H9 (cell line): Measurements from ENCODE around the gene RNF130. TPM values are rescaled to one million over a fixed set of nuclear protein-coding genes. Genes with fewer than 3 reads are reported as not detected.

ENCODE experiments used
- DNase-seq: peaks from one replicate; pipeline ENCODE4 v3.0.0-alpha.2; 2017
- H2AFZ ChIP-seq: one replicate; pipeline ENCODE4 v1.6.1; 2013; ENCODE audit warnings: mild to moderate bottlenecking, low read length, control low read depth, moderate library complexity
- H2AK5ac ChIP-seq: 2 replicates; pipeline ENCODE4 v1.6.1; 2013; ENCODE audit warnings: low read length, control low read depth, mixed read lengths; ENCODE audit not compliant: insufficient read length
- H2BK120ac ChIP-seq: one replicate; pipeline ENCODE4 v1.6.1; 2013; ENCODE audit warnings: low read depth, mild to moderate bottlenecking, low read length, control low read depth, inconsistent platforms; ENCODE audit not compliant: poor library complexity, severe bottlenecking
- H2BK12ac ChIP-seq: 2 replicates; pipeline ENCODE4 v1.6.1; 2013; ENCODE audit warnings: low read length, control low read depth, mixed read lengths, low read depth; ENCODE audit not compliant: insufficient read length
- H2BK15ac ChIP-seq: 2 replicates; pipeline ENCODE4 v1.6.1; 2013; ENCODE audit warnings: low read depth, low read length, control low read depth
- H2BK20ac ChIP-seq: one replicate; pipeline ENCODE4 v1.6.1; 2013; ENCODE audit warnings: low read depth, mild to moderate bottlenecking, low read length, control low read depth, inconsistent platforms; ENCODE audit not compliant: poor library complexity, severe bottlenecking
- H2BK5ac ChIP-seq: 2 replicates; pipeline ENCODE4 v1.6.1; 2013; ENCODE audit warnings: low read length, control low read depth, mixed read lengths; ENCODE audit not compliant: insufficient read length
- H3K14ac ChIP-seq: 2 replicates; pipeline ENCODE4 v1.6.1; 2013; ENCODE audit warnings: low read length, control low read depth; ENCODE audit not compliant: insufficient read depth
- H3K18ac ChIP-seq: 2 replicates; pipeline ENCODE4 v1.6.1; 2013; ENCODE audit warnings: low read depth, mild to moderate bottlenecking, mixed read lengths, low read length, control low read depth; ENCODE audit not compliant: insufficient read length
- H3K23ac ChIP-seq: 2 replicates; pipeline ENCODE4 v1.6.1; 2013; ENCODE audit warnings: low read length, control low read depth, mixed read lengths, low read depth; ENCODE audit not compliant: insufficient read length
- H3K23me2 ChIP-seq: 2 replicates; pipeline ENCODE4 v1.6.1; 2013; ENCODE audit warnings: low read depth, mild to moderate bottlenecking, mixed read lengths, low read length, control low read depth; ENCODE audit not compliant: insufficient read length, poor library complexity, severe bottlenecking
- H3K27ac ChIP-seq: 2 replicates; pipeline ENCODE4 v1.5.1; 2013; ENCODE audit warnings: low read length, control low read depth, mixed read lengths, low read depth; ENCODE audit not compliant: insufficient read length
- H3K27me3 ChIP-seq: 2 replicates; pipeline ENCODE4 v1.6.1; 2013; ENCODE audit warnings: low read length, control low read depth, inconsistent platforms; ENCODE audit not compliant: insufficient read depth
- H3K4ac ChIP-seq: 2 replicates; pipeline ENCODE4 v1.6.1; 2013; ENCODE audit warnings: low read depth, mild to moderate bottlenecking, control low read depth, inconsistent platforms, low read length, moderate library complexity
- H3K4me1 ChIP-seq: 2 replicates; pipeline ENCODE4 v1.6.1; 2013; ENCODE audit warnings: low read length, control low read depth, inconsistent platforms; ENCODE audit not compliant: insufficient read depth
- H3K4me2 ChIP-seq: 2 replicates; pipeline ENCODE4 v1.6.1; 2013; ENCODE audit warnings: low read length, control low read depth, mixed read lengths; ENCODE audit not compliant: insufficient read length, insufficient read depth
- H3K56ac ChIP-seq: 2 replicates; pipeline ENCODE4 v1.6.1; 2013; ENCODE audit warnings: low read depth, mild to moderate bottlenecking, mixed read lengths, low read length, control low read depth; ENCODE audit not compliant: insufficient read length
- H3K79me1 ChIP-seq: 2 replicates; pipeline ENCODE4 v1.6.1; 2013; ENCODE audit warnings: low read depth, mild to moderate bottlenecking, moderate library complexity, low read length, control low read depth, inconsistent platforms; ENCODE audit not compliant: insufficient read depth, poor library complexity, severe bottlenecking
- H3K79me2 ChIP-seq: 2 replicates; pipeline ENCODE4 v1.6.1; 2013; ENCODE audit warnings: low read length, control low read depth, inconsistent platforms; ENCODE audit not compliant: insufficient read depth
- H3K9ac ChIP-seq: 2 replicates; pipeline ENCODE4 v1.6.1; 2013; ENCODE audit warnings: low read length, control low read depth, mixed read lengths; ENCODE audit not compliant: insufficient read length; ENCODE audit errors: extremely low read depth
- H3K9me3 ChIP-seq: one replicate; pipeline ENCODE4 v1.6.1; 2013; ENCODE audit warnings: low read depth, low read length, inconsistent platforms; ENCODE audit not compliant: control insufficient read depth
- H3T11ph ChIP-seq: one replicate; pipeline ENCODE4 v1.6.1; 2013; ENCODE audit warnings: mild to moderate bottlenecking, low read length, control low read depth, inconsistent platforms
- H4K20me1 ChIP-seq: one replicate; pipeline ENCODE4 v1.6.1; 2013; ENCODE audit not compliant: control insufficient read depth, insufficient read length, insufficient read depth
- H4K5ac ChIP-seq: 2 replicates; pipeline ENCODE4 v1.6.1; 2013; ENCODE audit warnings: low read depth, mild to moderate bottlenecking, mixed read lengths, low read length, control low read depth; ENCODE audit not compliant: insufficient read length
- H4K8ac ChIP-seq: replicated peaks from 2 replicates; pipeline ENCODE4 v1.6.1; 2013; ENCODE audit warnings: low read length, control low read depth, mixed read lengths, low read depth; ENCODE audit not compliant: insufficient read length
- H4K91ac ChIP-seq: 2 replicates; pipeline ENCODE4 v1.6.1; 2013; ENCODE audit warnings: low read depth, mild to moderate bottlenecking, moderate library complexity, mixed read lengths, low read length, control low read depth; ENCODE audit not compliant: insufficient read length
- H3K27ac Mint-ChIP-seq, 3 experiments: 2 replicates in 2 of 3; 3 replicates in 1 of 3; pipeline ENCODE4 v1.8.0; 2020 to 2021; ENCODE audit warnings: mixed read lengths in 3 of 3, mild to moderate bottlenecking in 1 of 3, moderate library complexity in 1 of 3
- H3K27me3 Mint-ChIP-seq: 2 replicates; pipeline ENCODE4 v1.8.0; 2021; ENCODE audit warnings: low read depth, mild to moderate bottlenecking, moderate library complexity, mixed read lengths
- H3K36me3 Mint-ChIP-seq, 3 experiments: 2 replicates in 2 of 3; 3 replicates in 1 of 3; pipeline ENCODE4 v1.8.0; 2020 to 2021; ENCODE audit warnings: low read depth in 3 of 3, mixed read lengths in 3 of 3; ENCODE audit not compliant: insufficient read depth in 1 of 3
- H3K4me1 Mint-ChIP-seq, 2 experiments: 2 replicates each; pipeline ENCODE4 v1.8.0; 2020; ENCODE audit warnings: mixed read lengths in 2 of 2
- H3K4me3 Mint-ChIP-seq, 2 experiments: 2 replicates in 1 of 2; 3 replicates in 1 of 2; pipeline ENCODE4 v1.8.0; 2020 to 2021; ENCODE audit warnings: mild to moderate bottlenecking in 2 of 2, mixed read lengths in 2 of 2, moderate library complexity in 1 of 2
- H3K9me3 Mint-ChIP-seq, 2 experiments: 2 replicates in 1 of 2; 3 replicates in 1 of 2; pipeline ENCODE4 v1.8.0; 2020; ENCODE audit warnings: mild to moderate bottlenecking in 2 of 2, mixed read lengths in 2 of 2, moderate library complexity in 1 of 2
- CTCF ChIP-seq: fragments of 200-600 bp; sonication (generic); conservative IDR thresholded peaks from 3 replicates; pipeline ENCODE4 v1.8.0; 2021; ENCODE audit warnings: antibody characterized with exemption, mild to moderate bottlenecking
- WGBS: extraction: QIAGEN DNeasy Blood & Tissue Kit; methylation state at CpG from one replicate; pipeline ENCODE4 v1.1.7; 2013; ENCODE audit warnings: missing lambda C conversion rate, low lambda C conversion rate, mixed read lengths; ENCODE audit not compliant: insufficient read length; ENCODE audit errors: extremely low coverage; 5-methylcytosine and 5-hydroxymethylcytosine counted together
- total RNA-seq: library from RNA; stranded (reverse); gene quantifications from 2 replicates; pipeline ENCODE4 v1.2.1, GENCODE V29; 2021

Gene RNF130
- total RNA-seq, 1 experiment from 2014 or later, result 80.0 TPM

- H3K9me3 Mint-ChIP-seq, result peaks cover 0 to 3% of the 10 kb centered on the region in 2 experiments; a peak in 3 of 5 replicates
- H3K4me3 Mint-ChIP-seq, result no peak overlapping the region
Measured at GRCh38 chr5:180095545-180095944, 24.0 kb upstream of the RNF130 start.

More at GRCh38 chr5:180095545-180095944, 24.0 kb upstream of the RNF130 start:
- H3K36me3 Mint-ChIP-seq, result peaks cover 0 to 11% (median 0%) of the 10 kb centered on the region in 3 experiments; a peak in 3 of 7 replicates
- Histone ChIP-seq H4K91ac (no peak overlapping the region), H3K56ac (no peak overlapping the region), H2AFZ (no peak overlapping the region), H2BK20ac (no peak overlapping the region), H3K27me3 (no peaks in the 10 kb centered on the region), H3K14ac (no peak overlapping the region), H3K4ac (no peak overlapping the region), H4K20me1 (no peaks in the 10 kb centered on the region), H2BK15ac (no peak overlapping the region), H3K9me3 (no peaks in the 10 kb centered on the region), H4K8ac (no peak overlapping the region), H2BK5ac (no peak overlapping the region), H3K79me1 (no peaks in the 10 kb centered on the region), H3K27ac (no peak overlapping the region), H3T11ph (no peak overlapping the region), H3K79me2 (no peaks in the 10 kb centered on the region), H3K4me1 (no peaks in the 10 kb centered on the region), H2BK120ac (no peak overlapping the region), H3K23ac (no peak overlapping the region), H3K4me2 (no peak overlapping the region), H2AK5ac (no peak overlapping the region), H2BK12ac (no peak overlapping the region), H4K5ac (no peak overlapping the region), H3K23me2 (peaks cover 2% of the 10 kb centered on the region), H3K18ac (no peak overlapping the region), H3K9ac (no peak overlapping the region)
- no peak for DNase-seq
- no CpG with 5 or more reads among the region's 9 CpGs for WGBS
- H3K4me1 Mint-ChIP-seq, result peaks cover 7 to 13% of the 10 kb centered on the region in 2 experiments
- peaks cover 4% of the 10 kb centered on the region for H3K27me3 Mint-ChIP-seq
- no peak overlapping the region for H3K27ac Mint-ChIP-seq
- TF ChIP-seq CTCF, result no peak
